LNCAP (cell line): ENCODE results near the gene CPXM1.

ENCODE experiments used
- TF ChIP-seq, protein P1 (sequence below): fragments of 450-650 bp; IDR thresholded peaks from 2 replicates; pipeline ENCODE4 v1.5.1; 2017; ENCODE audit warnings: mild to moderate bottlenecking

The CPXM1 gene

DNA sequence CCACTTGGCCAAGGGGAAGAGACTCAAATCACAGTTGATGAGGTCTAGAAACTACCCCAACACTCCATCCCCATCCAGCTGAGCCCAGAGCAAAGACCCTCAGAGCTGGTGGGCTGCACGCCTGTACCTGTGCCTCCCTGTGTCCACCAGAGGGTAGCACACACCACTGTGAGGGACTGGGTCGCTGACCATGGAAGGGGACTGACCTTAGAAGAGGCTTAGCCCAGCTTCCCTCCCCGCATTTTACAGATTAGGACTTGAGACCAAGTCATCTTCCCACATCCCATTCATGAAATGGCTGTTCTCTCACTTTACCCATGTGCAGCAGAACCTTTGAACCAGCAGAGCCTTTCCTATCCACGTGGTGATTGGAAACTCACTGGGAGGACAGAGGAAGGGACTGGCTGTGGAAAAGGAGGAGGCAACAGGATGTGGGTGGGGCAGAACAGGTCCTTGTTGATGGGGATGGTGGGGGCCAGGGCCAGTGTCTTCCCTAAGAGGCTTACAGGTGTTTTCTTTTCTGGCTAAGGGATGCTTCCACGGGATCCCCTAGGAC is 44.3 kb downstream of the CPXM1 start:
- TF ChIP-seq, protein P1, sequence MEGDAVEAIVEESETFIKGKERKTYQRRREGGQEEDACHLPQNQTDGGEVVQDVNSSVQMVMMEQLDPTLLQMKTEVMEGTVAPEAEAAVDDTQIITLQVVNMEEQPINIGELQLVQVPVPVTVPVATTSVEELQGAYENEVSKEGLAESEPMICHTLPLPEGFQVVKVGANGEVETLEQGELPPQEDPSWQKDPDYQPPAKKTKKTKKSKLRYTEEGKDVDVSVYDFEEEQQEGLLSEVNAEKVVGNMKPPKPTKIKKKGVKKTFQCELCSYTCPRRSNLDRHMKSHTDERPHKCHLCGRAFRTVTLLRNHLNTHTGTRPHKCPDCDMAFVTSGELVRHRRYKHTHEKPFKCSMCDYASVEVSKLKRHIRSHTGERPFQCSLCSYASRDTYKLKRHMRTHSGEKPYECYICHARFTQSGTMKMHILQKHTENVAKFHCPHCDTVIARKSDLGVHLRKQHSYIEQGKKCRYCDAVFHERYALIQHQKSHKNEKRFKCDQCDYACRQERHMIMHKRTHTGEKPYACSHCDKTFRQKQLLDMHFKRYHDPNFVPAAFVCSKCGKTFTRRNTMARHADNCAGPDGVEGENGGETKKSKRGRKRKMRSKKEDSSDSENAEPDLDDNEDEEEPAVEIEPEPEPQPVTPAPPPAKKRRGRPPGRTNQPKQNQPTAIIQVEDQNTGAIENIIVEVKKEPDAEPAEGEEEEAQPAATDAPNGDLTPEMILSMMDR = peak; percentile 75

DNA sequence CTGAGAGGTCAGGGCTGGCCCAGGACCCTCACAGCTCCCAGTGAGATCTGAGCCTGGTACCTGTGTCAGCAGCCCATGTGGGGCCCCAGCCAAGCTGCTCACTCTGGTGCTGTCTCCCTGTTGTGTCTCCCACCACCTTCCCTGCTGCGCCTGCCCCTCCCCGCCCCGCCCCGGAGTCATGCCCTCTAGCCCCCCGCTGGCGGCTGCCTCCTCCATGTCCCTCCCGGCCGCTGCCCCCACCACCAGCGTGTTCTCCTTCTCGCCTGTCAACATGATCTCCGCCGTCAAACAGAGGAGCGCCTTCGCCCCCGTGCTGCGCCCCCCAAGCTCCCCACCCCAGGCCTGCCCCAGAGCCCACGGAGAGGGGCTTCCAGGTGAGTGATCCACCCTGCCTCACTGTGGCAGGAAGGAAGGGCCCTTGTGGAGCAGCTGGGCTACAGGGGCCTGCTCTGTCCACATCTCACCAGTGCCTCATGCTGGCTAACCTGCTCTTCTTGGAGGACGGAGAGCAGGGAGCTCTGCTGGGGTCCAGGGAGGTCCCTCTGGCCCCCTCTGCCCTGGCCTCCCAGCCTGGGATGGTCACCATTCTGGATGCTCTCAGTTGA is 44.9 kb downstream of the CPXM1 start:
- TF ChIP-seq, protein P1 = no peak

DNA sequence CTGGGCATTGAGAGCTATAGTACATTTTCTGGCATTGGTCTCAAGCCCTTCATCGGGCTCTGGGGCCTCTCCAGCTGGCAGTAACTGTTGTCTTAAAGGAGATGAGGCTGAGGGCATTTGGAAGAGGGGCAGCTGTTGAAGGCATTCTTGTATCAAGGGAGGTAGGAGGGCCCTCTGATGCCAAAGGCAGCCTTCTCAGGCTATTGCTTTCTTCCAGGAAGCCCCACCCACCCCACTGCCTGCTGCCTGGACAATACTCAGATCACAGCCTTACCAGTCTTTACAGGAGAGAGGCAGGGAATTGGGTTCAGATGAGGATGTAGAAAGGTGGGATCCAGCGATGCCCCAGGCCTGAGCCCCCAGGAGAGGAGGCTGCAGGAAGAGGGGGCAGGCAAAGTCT is 46.0 kb downstream of the CPXM1 start:
- TF ChIP-seq, protein P1 = no peak

DNA sequence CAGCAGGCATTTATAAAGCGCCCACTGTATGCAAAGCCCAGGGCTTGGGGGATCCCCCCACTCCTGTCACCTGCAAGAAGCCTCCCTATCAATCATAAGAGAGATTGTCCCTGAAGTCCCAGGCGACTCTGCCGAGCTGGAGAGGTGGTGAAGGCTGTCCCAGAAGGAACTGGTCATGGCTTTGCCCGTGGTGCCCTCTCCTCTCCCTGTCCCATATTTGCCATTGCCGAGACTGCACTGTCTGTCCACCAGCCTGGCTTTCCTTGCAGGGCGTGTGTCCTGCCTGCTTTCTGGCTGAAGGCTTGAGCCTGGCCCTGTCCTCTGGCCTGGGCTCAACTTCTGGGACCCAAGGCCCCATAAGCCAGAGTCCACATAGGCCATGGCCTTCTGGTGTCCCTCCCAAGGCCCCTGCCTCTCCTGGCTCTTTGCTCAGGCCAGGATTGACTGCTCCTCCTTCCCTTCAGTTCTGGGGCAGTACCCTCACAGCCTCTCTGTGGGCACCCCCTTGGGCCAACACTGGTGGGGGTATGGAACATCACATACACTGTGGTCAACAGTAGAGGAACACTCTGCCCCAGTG is 46.9 kb downstream of the CPXM1 start:
- TF ChIP-seq, protein P1 = no peak

DNA sequence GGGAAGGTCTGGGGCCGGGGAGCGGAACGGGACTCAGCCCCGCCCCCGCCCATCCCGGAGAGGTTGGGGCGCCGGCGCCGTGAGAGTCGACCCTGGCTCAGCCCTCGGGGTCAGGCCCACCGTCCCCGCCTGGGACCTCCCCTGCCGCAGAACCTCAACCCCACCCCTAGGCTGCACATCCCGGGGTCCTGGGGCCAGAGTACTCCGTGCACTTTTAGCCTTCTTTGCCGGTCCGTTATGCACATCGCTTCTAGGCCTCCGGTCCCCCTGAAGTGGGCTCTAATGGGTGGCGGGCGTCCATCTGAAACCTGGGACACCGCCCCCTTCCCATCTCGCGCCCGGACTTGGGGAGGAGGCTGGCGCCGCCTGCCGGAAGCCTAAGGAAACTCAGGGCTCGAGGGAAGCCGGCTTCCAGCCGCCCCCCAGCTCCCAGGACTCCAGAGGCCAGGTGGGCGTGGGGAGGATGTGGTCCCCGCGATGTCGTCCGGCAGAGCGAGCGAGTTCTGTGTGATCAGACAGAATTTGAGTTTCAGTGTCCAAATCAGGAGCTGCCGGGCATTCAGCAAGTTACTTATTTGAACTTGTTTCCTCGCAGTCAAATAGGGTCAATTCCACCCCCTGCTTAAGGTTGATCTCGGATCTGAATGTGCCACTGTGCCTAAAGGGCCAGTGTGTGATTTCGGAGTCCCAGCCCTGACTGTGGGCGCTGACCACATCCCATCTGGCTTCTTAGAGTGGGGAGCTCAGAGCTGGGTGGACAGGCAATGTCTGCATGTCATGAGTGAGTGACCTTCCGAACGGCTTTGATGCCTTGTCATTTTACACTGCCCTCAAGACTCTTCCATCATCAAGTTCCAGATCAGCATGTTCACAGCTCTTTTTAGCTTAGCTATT is 47.6 kb downstream of the CPXM1 start:
- TF ChIP-seq, protein P1 = peak; percentile 30; the same call in 1 of the 2 replicates

DNA sequence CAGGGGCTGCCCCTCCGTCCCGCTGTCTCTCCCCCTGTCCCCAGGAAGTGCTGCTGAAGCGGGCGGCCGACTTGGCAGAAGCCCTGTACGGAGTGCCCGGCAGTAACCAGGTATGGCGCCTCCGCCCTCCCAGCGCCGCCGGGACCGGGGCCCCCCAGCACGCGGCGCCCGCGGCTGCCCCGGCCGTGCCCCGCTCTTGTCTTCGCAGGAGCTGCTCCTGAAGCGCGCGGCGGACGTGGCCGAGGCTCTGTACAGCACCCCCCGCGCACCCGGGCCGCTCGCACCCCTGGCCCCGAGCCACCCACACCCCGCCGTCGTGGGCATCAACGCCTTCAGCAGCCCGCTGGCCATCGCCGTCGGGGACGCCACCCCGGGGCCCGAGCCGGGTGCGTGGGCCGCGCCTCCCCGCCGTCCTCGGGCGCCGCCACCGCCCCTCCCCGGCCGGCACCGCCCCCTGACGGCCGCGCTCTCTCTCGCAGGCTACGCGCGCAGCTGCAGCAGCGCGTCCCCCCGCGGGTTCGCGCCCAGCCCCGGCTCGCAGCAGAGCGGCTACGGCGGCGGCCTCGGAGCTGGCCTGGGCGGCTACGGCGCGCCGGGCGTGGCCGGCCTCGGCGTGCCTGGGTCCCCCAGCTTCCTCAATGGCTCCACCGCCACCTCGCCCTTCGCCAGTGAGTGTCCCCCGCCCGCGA is 48.4 kb downstream of the CPXM1 start:
- TF ChIP-seq, protein P1 = 0 out of 2 replicates have a peak, but pooled peaks have one; percentile 16

DNA sequence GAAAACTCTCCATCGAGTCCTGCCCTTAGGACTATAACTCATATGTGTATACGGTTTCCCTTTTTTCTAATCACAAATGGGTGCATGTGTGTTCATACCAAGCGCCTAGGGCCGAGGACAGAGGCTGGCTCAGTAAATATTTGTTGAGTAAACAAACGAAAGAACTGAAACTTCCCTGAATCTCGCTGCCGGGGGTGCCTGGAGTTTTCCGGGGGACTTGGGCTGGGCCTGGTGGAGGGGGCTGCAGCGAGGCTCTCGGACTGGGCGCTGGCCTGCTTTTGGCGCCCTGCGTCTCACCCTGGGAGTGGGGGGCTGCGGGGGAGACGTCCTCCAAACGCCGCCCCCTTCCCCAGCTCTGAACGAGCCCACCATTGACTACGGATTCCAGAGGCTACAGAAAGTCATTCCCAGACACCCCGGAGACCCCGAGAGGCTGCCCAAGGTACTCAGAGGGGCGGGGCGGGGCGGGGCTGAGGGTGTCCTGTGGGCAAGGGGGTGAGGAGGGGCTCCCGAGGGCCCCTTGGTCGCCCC is 49.0 kb downstream of the CPXM1 start:
- TF ChIP-seq, protein P1 = no peak
